GM12872 (cell line): ENCODE data around the gene ZBP1.
A peak's percentile ranks its signal among the peaks of the same experiment; 100 is the strongest.

Experiments
- TF ChIP-seq, protein P1 (sequence below): IDR thresholded peaks from 3 replicates; pipeline ENCODE4 v1.5.1; 2011; ENCODE audit warnings: low read depth, mild to moderate bottlenecking, low read length, moderate library complexity; ENCODE audit not compliant: insufficient read depth

ZBP1 gene

DNA sequence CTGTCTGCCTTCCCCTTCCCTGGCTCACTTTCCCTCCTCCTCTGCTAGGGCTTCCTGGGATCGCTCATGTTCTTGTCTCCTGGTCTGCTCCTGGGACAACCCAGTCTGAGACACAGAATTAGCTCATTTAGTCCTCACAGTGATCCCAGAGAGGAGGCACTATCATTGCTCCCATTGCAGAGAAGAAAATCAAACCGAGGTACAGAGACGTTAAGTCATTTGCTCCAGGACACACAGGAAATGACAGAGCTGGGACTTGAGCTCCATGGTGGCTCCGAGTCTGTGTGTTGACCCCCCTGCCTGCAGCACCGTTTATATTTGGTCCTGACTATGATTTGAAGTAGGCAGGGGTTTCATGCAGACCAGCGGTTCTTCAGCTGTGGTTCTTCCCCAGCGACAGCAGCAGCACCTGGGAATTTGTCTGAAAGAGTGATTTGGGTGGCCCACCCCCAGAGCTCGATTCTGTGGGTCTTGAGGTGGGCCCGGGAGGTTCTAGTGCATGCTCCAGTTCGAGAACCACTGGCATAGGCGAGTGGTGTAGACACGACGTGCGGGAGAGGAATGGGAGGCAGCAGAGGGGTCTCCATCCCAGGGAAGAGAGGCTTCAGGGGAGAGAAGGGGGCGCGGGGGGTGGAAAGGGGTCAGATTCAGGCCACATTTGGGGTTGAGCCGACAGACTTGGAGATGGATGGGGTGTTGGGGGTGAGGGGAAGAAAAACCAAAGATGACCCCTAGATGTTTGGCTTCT, 34.6 kb downstream of the ZBP1 start:
- TF ChIP-seq, protein P1, sequence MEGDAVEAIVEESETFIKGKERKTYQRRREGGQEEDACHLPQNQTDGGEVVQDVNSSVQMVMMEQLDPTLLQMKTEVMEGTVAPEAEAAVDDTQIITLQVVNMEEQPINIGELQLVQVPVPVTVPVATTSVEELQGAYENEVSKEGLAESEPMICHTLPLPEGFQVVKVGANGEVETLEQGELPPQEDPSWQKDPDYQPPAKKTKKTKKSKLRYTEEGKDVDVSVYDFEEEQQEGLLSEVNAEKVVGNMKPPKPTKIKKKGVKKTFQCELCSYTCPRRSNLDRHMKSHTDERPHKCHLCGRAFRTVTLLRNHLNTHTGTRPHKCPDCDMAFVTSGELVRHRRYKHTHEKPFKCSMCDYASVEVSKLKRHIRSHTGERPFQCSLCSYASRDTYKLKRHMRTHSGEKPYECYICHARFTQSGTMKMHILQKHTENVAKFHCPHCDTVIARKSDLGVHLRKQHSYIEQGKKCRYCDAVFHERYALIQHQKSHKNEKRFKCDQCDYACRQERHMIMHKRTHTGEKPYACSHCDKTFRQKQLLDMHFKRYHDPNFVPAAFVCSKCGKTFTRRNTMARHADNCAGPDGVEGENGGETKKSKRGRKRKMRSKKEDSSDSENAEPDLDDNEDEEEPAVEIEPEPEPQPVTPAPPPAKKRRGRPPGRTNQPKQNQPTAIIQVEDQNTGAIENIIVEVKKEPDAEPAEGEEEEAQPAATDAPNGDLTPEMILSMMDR = no peak

DNA sequence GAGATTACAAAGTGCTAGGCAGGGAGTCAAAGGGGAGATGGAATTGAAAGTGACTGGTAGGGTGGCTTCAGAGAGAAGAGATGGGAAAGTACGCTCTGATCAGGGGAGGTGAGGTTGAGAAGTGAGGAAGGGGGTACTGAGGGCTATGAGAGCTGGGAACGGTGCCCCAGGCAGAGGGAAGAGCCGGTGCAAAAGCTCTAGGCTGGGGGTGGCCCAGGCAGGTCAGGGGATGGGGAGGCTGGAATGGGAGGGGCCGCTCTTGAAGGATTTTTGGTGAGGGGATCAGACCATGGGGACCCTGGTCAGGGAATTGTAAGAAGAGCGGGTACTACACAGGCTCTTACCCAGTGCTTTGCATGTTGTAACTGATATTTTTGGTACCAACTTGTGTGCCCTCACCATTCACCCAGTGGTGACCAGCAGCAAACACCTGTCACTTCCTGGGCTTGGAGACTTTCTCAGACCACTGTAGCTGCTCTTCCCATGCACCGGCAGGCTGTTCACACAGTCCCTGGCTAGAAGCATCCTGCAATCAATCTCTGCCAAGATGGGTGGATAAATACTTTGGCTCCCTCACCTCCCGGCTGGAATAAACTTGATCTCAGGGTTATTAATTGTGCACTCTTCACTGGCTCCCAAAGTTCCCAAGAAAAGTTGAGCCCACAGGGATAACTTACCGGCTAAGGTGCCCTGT, 35.3 kb downstream of the ZBP1 start:
- TF ChIP-seq, protein P1 = no peak

DNA sequence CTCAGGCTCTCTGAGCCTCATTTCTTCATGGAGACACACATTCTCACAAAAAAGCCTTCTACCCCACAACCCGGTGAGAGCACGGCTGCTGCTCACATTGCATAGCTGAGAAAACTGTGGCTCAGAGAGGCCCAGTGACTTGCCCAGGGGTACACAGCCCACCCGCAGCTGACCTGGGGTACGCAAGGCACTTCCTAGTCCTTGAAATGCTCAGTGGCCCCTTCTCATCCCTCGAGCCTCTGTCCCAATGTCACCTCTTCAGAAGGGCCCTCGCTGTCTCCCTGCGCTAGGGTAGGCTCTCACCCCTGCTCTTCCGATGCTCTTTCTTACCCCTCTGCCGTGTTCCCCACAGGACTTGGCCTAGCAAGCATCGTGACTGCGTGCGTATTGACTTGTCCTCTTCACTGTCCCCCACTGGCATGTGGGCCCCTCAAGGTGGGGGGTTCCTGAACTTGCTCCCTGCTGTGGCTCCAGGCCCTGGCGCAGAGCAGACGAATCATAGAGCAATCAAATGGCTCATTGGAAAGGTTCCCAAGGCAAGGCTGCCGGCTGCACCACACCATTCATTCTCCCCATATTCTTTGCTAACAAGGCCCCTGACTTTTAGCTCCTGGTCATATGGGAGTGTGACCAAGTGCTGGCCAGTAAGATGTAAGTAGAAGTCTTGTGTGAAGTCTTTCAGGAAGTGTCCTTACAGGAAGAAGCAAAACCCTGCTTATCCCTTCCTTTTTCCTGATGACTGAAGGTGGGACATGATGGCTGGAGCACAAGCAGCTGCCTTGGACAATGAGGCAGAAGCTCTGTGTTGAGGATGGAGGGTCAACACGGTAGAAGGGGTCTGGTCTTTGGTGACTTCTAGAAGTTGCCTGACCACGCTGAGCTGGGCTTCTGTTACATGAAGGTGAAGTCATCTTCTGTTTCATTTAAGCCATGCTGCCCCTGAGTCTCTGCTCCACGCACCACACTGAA, 36.7 kb downstream of the ZBP1 start:
- TF ChIP-seq, protein P1 = no peak

DNA sequence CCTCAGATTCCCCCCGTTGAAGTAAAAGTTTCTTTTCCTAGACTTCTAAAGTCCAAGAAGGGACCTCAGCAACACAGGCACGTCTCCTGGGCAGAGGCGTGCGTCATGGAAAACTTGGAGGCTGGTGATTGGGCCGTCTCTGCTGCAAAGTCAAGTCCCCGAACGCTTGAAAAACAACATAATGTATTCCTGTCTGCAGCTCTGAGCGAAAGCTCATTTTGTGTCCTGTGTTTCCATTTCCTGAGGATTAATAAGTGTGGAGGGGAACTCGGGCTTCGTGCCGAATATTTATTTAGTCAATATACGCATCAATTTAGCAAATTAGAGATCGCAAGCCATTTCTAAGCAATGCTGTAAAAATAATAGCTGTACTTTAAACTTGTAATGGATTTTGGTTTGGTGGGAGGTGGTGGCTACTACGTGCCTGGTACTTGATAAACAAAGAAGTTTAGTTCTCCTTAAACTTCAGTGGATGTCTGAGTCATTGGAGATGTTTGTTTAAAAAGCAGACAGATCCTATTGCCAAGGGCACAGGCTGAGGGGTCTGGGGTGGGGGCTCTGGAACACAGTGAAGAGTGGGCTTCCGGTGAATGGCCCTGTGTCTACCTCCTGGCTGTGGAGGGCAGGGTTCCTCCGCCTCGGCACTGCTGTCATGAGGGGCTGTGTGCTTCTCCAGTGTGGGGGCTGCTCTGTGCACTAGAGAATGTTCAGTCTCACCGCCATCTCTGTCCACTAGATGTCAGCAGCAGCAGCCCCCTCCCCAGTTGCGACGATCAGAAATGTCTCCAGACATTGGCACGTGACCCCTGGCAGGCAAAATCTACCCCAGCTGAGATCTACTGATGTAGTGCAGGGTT, 37.6 kb downstream of the ZBP1 start:
- TF ChIP-seq, protein P1 = peak; percentile 64

DNA sequence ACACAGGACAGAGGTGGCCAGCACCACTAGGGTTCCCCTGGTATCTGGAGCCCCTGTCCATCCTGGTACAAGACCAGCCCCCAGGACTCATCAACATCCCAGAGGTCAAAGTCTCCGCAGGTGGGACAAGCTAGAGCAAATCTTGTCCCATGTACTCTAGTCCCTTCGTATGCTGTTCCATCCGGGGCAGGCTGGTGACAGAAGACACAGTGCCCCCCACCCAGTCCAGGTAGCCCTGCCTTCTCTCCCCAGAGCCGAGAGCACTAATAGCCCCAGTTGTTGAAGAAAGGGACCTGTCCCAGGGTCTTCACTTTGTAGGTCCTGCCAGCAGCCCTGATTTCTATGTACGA, 38.2 kb downstream of the ZBP1 start:
- TF ChIP-seq, protein P1 = no peak

DNA sequence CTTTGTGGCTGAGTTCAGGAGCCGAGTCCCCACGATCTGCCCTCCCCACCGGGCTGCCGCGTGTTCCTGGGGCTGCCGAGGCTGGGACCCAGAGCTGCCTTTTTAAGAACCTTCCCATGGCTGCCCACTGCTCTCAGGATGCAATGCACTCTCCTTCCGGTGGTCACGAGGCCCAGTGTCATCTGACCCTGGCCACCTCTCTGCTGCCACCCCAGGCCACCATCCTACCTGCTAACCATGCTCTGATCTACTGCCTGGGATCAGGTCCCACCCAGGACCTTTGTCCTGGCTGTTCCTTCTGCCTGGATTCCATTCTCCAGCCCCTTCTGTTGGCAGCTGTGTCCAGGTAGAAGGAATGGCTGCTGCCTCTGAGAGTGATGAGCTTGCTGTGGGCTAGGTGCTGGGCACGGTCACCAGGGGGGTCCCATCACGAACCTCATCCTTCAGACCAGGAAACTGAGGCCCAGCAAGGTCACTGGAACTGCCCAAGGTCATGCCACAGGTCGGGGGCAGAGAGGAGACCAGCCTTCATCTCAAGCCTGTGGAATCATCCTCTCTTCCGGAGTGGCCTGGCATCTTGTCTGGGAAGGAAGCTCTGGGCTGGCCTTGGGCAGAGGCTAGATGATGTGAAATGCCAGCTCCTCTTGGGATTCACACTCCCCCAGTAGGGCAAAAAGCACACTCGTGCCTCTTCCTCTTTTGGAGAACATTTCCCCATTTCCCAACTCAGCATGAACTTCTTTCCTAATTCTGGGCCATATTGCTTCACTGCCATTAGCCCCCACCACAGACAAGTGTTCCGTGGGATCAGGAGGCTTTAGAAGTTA, 38.8 kb downstream of the ZBP1 start:
- TF ChIP-seq, protein P1 = no peak
